ENCODE data around the gene IRAK1BP1. TPM values are rescaled to one million over a fixed set of nuclear protein-coding genes. Genes with fewer than 3 reads are reported as not detected.

Gene IRAK1BP1
- polyA plus RNA-seq, 1 donor (not counting 4 experiments of a cell fraction or from before 2014, with no cell fraction given) = 3.8 TPM

GRCh38 chr6:78867020-78867369, 356 bp upstream of the IRAK1BP1 start:
- Histone ChIP-seq H3K27me3 (ENCODE audit: control insufficient read depth, extremely low read depth, insufficient read depth, low read length) (no peaks in the 10 kb centered on the region), H3K9me3 (ENCODE audit: control insufficient read depth, low read depth, low read length) (no peaks in the 10 kb centered on the region), H3K27ac (ENCODE audit: control insufficient read depth, insufficient read depth, low read length) (peak overlapping the region; percentile 83), H3K9me1 (ENCODE audit: control insufficient read depth, extremely low read depth, insufficient read depth, low read length) (no peaks in the 10 kb centered on the region), H2AFZ (ENCODE audit: control insufficient read depth, low read length) (peak overlapping the region; percentile 98), H4K20me1 (ENCODE audit: control insufficient read depth, extremely low read depth, insufficient read depth, low read length) (no peaks in the 10 kb centered on the region), H3K4me2 (ENCODE audit: control insufficient read depth, extremely low read depth, insufficient read depth, low read depth, low read length) (peak overlapping the region; percentile 86), H3K4me1 (ENCODE audit: control insufficient read depth, extremely low read depth, insufficient read depth, low read length) (peaks cover 5% of the 10 kb centered on the region), H3K4me3 (ENCODE audit: control insufficient read depth in 2 of 3, extremely low read depth in 1 of 3, insufficient read depth in 2 of 3, low read depth in 1 of 3, low read length in 3 of 3) (peak overlapping the region; percentile 81 to 89 (median 88)), H3K9ac (ENCODE audit: control insufficient read depth, extremely low read depth, insufficient read depth, low read length) (peak overlapping the region; percentile 86), H3K79me2 (ENCODE audit: control insufficient read depth, insufficient read depth, low read length) (no peaks in the 10 kb centered on the region), H3K36me3 (ENCODE audit: control insufficient read depth in 2 of 2, extremely low read depth in 1 of 2, insufficient read depth in 2 of 2, low read length in 2 of 2) (no peaks in the 10 kb centered on the region)
- FAIRE-seq (no peak), DNase-seq (ENCODE audit: low read depth, low spot score) (no peak)
- TF ChIP-seq, protein P1, sequence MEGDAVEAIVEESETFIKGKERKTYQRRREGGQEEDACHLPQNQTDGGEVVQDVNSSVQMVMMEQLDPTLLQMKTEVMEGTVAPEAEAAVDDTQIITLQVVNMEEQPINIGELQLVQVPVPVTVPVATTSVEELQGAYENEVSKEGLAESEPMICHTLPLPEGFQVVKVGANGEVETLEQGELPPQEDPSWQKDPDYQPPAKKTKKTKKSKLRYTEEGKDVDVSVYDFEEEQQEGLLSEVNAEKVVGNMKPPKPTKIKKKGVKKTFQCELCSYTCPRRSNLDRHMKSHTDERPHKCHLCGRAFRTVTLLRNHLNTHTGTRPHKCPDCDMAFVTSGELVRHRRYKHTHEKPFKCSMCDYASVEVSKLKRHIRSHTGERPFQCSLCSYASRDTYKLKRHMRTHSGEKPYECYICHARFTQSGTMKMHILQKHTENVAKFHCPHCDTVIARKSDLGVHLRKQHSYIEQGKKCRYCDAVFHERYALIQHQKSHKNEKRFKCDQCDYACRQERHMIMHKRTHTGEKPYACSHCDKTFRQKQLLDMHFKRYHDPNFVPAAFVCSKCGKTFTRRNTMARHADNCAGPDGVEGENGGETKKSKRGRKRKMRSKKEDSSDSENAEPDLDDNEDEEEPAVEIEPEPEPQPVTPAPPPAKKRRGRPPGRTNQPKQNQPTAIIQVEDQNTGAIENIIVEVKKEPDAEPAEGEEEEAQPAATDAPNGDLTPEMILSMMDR (optimal IDR thresholded peaks at IDR 0.05 in 1 of 3, IDR thresholded peaks at IDR 0.05 in 1 of 3, conservative IDR thresholded peaks at IDR 0.05 in 1 of 3; ENCODE audit: extremely low read depth in 1 of 3, insufficient read depth in 2 of 3, low read length in 3 of 3) = no peak
- TF ChIP-seq EZH2 (IDR thresholded peaks at IDR 0.05; ENCODE audit: low read length) = no peak
- dilution Hi-C loops (cut with MboI; ENCODE audit: extremely low pct_ligation_motif_present, low sequenced_read_pairs) = no loop called here

DNA sequence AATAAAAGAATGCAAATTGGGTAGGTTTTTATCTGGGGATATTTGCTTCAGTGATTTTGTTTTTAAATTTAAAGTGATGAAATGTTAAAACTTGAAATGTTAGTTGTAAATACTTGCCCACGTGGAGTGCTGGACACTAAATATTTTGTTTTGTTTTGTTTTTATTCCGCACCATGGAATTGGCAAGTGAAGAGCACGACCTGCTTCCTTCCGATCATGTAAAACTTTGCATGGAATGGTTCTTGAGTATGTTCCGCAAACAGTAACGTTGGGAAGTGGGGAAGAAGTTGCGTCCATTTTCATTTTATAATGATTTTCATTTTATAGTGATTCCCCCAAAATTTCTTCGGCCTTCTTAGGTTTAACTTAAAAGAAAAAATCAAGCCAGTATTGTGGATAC, 765 bp downstream of the IRAK1BP1 start:
- Histone ChIP-seq H3K79me2 (ENCODE audit: control insufficient read depth, insufficient read depth, low read length) (no peaks in the 10 kb centered on the region), H2AFZ (ENCODE audit: control insufficient read depth, low read length) (peak overlapping the region; percentile 98), H3K9me3 (ENCODE audit: control insufficient read depth, low read depth, low read length) (no peaks in the 10 kb centered on the region), H3K4me3 (ENCODE audit: control insufficient read depth in 2 of 3, extremely low read depth in 1 of 3, insufficient read depth in 2 of 3, low read depth in 1 of 3, low read length in 3 of 3) (peak overlapping the region; percentile 81 to 89 (median 88)), H3K36me3 (ENCODE audit: control insufficient read depth in 2 of 2, extremely low read depth in 1 of 2, insufficient read depth in 2 of 2, low read length in 2 of 2) (no peaks in the 10 kb centered on the region), H3K9ac (ENCODE audit: control insufficient read depth, extremely low read depth, insufficient read depth, low read length) (peak overlapping the region; percentile 86), H4K20me1 (ENCODE audit: control insufficient read depth, extremely low read depth, insufficient read depth, low read length) (no peaks in the 10 kb centered on the region), H3K4me2 (ENCODE audit: control insufficient read depth, extremely low read depth, insufficient read depth, low read depth, low read length) (peak overlapping the region; percentile 86), H3K4me1 (ENCODE audit: control insufficient read depth, extremely low read depth, insufficient read depth, low read length) (peaks cover 5% of the 10 kb centered on the region), H3K27me3 (ENCODE audit: control insufficient read depth, extremely low read depth, insufficient read depth, low read length) (no peaks in the 10 kb centered on the region), H3K9me1 (ENCODE audit: control insufficient read depth, extremely low read depth, insufficient read depth, low read length) (no peaks in the 10 kb centered on the region), H3K27ac (ENCODE audit: control insufficient read depth, insufficient read depth, low read length) (peak overlapping the region; percentile 83)
- dilution Hi-C loops (cut with MboI; ENCODE audit: extremely low pct_ligation_motif_present, low sequenced_read_pairs) = no loop called here
- DNase-seq (ENCODE audit: low read depth, low spot score) (no peak), FAIRE-seq (no peak)
- TF ChIP-seq, protein P1 (optimal IDR thresholded peaks at IDR 0.05 in 1 of 3, IDR thresholded peaks at IDR 0.05 in 1 of 3, conservative IDR thresholded peaks at IDR 0.05 in 1 of 3; ENCODE audit: extremely low read depth in 1 of 3, insufficient read depth in 2 of 3, low read length in 3 of 3) = no peak
